HG03175 (cell line): ENCODE results near the gene GOLGA8G.
"Not testable (repeated sequence)": the region's sequence is repeated elsewhere in the genome, so short reads cannot be mapped to it uniquely, and the experiment has no call there.

Experiments used
- ATAC-seq: cut with Tn5 transposase; IDR thresholded peaks from one replicate; pipeline ENCODE4 v1.9.1; 2021; ENCODE audit warnings: mild to moderate bottlenecking, moderate library complexity; ENCODE audit not compliant: unreplicated experiment

The GOLGA8G gene, protein sequence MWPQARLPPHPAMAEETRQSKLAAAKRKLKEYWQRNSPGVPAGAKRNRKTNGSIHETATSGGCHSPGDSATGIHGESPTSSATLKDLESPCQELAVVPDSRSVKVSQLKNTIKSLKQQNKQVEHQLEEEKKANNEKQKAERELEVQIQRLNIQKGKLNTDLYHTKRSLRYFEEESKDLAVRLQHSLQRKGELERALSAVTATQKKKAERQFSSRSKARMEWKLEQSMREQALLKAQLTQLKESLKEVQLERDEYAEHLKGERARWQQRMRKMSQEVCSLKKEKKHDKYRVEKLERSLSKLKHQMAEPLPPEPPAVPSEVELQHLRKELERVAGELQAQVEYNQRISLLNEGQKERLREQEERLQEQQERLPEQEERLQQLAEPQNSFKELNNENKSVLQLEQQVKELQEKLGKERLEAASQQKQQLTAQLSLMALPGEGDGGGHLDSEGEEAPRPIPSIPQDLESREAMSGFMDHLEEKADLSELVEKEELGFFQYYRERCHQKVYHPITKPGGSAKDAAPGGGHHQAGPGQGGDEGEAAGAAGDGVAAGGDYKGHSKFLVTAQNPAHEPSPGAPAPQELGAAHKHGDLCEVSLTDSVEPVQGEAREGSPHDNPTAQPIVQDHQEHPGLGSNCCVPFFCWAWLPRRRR

DNA sequence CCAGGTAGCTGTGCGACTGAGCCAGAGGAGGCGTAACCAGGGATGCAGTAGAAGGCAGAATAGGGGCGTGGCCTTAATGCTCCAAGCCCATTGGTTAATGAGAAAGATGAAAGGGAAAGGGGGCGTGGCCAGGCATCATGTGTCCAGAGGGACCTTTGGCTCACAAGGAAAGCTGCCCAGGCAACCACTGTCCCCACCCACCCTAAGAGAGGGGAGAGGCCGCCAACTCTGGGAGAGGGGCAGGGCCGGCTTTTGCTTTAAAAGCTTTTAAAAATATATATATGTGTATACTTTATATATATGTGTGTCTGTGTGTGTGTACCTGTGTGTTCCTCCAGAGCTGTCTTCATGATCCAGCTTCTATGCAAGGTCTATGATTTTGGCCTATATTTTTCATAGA, at the start of gene GOLGA8G:
GOLGA8G (minus strand) TSS at position 18 of the 400 bp plus-strand sequence. CDS start 62 bp downstream, outside the sequence.
- ATAC-seq = not testable (repeated sequence)

DNA sequence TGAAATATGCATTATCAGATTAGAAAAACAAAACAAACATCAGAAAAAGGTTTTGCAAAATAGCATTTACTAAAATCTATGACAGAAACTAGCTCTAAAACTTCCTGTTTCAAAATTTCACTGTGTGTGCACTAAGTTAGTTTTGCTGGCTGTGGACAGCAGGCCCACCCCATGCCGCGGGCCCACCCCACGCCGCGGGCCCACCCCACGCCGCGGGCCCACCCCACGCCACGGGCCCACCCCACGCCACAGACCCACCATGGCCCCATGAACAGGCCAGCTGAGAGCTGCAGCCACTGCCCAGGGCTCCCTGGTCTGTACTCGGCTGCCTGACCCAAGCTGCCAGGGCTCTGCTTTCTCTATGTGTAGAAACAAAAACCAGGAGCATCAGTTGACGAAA, 40.6 kb upstream of the GOLGA8G start:
- ATAC-seq = not testable (repeated sequence)

DNA sequence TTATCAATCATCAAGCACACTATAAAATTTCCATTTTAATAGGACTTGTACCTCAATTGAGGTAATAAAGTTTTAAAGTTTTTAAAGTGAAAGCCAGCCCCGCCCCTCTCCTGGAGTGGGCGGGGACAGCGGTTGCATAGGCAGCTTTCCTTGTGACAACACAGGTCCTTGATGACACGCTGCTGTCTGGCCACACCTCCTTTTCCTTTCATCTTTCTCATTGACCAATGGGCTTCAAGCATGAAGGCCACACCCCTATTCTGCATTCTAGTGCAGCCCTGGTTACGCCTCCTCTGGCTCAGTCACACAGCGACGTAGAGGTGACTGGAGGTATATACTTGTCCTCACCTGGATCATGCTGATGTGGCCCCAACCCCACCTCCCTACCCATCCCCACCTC, 20.5 kb upstream of the GOLGA8G start, which contains the start of gene GOLGA6L25:
GOLGA6L25 (plus strand) TSS at position 301 of the 400 bp plus-strand sequence; CDS start at position 362, 61 bp downstream.
- not testable (repeated sequence) for ATAC-seq

DNA sequence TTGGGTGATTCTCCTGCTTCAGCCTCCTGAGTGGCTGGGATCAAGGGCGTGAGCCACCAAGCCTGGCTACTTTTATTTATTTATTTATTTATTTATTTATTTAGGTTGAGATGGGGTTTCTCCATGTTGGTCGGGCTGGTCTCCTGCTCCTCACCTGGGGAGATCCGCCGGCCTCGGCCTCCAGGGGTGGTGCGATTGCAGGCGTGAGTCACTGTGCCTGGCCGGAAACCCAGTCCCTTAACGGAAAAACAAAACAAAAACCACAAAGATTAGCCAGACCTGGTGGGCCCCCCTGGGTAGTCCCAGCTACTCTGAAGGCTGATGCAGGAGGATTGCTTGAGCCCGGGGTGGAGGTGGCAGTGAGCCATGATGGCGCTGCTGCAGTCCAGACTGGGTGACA, 17.6 kb downstream of the GOLGA8G start:
- not testable (repeated sequence) for ATAC-seq

DNA sequence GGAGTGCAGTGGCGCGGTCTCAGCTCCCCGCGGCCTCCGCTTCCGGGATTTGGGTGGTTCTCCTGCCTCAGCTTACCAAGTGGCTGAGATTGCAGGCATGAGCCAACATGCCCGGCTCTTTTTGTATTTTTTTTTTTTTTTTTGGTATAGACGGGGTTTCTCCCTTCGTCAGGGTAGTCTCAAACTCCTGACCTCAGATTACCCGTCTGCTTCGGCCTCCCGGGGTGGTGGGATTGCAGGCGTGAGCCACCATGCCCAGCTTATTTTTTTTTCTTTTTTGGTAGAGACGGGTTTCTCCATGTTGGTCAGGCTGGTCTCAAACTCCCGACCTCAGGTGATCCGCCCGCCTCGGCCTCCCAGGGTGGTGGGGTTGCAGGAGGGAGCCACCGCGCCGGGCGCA, 18.6 kb downstream of the GOLGA8G start:
- not testable (repeated sequence) for ATAC-seq

DNA sequence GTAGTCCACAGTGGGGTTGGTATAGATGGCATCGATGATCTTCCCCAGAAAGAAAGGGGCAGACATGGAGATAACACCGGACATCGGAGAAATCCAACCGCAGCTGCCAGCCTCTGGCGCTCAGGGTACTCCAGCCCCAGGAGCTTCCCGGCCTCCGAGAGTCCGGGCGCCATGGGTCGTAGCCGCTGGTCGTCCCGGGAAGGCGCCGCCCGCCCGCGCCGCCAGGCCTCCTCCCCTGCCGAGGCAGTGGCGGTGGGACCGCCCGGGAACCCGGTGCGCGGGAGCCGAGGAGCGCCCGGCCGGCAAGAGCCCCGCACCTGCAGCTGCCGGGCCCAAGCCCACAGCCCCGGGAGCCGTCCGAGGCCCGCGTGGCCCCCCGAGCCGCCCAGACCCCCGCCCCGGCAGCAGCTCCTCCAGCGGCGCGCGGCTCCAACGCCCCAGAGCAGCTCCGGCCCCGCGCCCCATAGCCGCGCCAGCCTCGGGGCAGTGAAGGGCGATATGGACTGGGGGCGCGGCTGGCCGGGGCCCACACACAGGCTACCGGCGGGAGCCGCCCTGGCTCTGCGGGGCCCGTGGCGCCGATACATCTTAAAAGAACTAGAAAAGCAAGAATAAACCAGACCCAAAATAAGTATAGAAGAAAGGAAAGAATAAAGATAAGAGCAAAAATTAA, 24.4 kb downstream of the GOLGA8G start:
- ATAC-seq = not testable (repeated sequence)

DNA sequence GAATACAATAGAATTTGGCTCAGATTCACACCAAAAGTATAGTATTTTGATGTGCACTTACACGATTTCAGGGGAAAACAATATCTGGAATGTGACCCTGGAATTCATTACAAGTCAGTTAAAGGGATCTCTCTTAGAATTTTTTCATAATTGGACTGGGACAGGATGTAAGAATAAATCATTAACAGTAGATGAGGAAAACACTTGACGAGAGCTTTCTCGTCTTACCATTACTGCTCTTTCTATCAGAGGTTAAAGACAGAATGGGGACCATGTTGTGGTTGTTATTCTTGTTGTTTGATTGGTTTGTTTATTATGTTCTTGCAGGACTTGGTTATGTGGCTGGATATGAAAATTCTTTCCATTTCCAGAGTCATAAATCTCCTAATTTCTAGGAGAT, 51.4 kb downstream of the GOLGA8G start:
- not testable (repeated sequence) for ATAC-seq
